ENCODE results near the gene RMDN2.

DNA sequence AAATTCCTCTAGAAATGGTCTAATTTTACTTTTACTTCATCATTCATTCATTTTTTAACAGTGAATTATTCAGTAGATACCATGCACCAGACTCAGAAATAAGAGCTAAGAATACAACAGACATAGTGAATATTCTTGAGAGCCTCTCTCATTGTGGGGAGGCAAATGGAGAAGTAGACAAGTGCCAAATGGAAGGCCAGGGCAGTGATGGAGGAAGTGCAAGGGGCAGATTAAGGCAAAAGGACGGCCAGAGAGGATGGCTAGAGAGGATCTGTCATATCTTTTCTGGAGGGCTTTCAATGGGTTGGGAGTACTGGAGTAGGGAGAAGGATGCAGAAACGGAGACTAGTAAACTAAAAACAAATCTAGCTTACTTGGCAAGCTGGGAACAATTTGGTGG is 19.0 kb upstream of the RMDN2 start:
- TF ChIP-seq, protein P1, sequence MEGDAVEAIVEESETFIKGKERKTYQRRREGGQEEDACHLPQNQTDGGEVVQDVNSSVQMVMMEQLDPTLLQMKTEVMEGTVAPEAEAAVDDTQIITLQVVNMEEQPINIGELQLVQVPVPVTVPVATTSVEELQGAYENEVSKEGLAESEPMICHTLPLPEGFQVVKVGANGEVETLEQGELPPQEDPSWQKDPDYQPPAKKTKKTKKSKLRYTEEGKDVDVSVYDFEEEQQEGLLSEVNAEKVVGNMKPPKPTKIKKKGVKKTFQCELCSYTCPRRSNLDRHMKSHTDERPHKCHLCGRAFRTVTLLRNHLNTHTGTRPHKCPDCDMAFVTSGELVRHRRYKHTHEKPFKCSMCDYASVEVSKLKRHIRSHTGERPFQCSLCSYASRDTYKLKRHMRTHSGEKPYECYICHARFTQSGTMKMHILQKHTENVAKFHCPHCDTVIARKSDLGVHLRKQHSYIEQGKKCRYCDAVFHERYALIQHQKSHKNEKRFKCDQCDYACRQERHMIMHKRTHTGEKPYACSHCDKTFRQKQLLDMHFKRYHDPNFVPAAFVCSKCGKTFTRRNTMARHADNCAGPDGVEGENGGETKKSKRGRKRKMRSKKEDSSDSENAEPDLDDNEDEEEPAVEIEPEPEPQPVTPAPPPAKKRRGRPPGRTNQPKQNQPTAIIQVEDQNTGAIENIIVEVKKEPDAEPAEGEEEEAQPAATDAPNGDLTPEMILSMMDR (IDR thresholded peaks at IDR 0.05) = no peak
- TF ChIP-seq POLR2AphosphoS5 (IDR thresholded peaks at IDR 0.05) (no peak), POLR2A (IDR thresholded peaks at IDR 0.05) (no peak), EP300 (IDR thresholded peaks at IDR 0.05) (no peak)
